GM18951 (cell line): ENCODE measurements around the gene CRAT.

Experiments
- POLR2A ChIP-seq: IDR thresholded peaks from 4 replicates; pipeline ENCODE4 v1.6.1; 2011; ENCODE audit warnings: mild to moderate bottlenecking; ENCODE audit not compliant: insufficient read length, insufficient read depth; ENCODE audit errors: extremely low read depth
- in situ Hi-C: fragments of 300-500 bp; cut with MboI; formaldehyde crosslinking; loops from one replicate; pipeline ENCODE4 v1.12.0; 2022; ENCODE audit warnings: low sequenced_read_pairs, mixed read lengths, inconsistent platforms; ENCODE audit not compliant: unreplicated experiment

CRAT gene

GRCh38 chr9:129084087-129084486 is 26.5 kb downstream of the CRAT start:
- in situ Hi-C loops, result no loop called here
- TF ChIP-seq POLR2A, result no peak

- in situ Hi-C loops, result no loop called here
- no peak for TF ChIP-seq POLR2A
These were observed 29.1 kb downstream of the CRAT start for GRCh38 chr9:129081388-129081904.

GRCh38 chr9:129080601-129081387 is 29.8 kb downstream of the CRAT start, which contains the start of gene DOLPP1:
Gene DOLPP1, plus strand, starts transcription at chr9:129081111. Its CDS starts 21 bp downstream, at chr9:129081132.
- in situ Hi-C loops, result no loop called here
- peak; percentile 87 for TF ChIP-seq POLR2A

GRCh38 chr9:129080298-129080600 is 30.3 kb downstream of the CRAT start:
- TF ChIP-seq POLR2A, result no peak
- in situ Hi-C loops, result no loop called here

GRCh38 chr9:129079829-129080228 is 30.8 kb downstream of the CRAT start:
- in situ Hi-C loops, result no loop called here
- no peak for TF ChIP-seq POLR2A

- TF ChIP-seq POLR2A, result no peak
- in situ Hi-C loops, result no loop called here
These were observed 31.7 kb downstream of the CRAT start for GRCh38 chr9:129078691-129079503.

GRCh38 chr9:129077236-129077635 is 33.4 kb downstream of the CRAT start:
- in situ Hi-C loops, result no loop called here
- no peak for TF ChIP-seq POLR2A

- TF ChIP-seq POLR2A, result no peak
- in situ Hi-C loops, result no loop called here
These were observed 34.0 kb downstream of the CRAT start for GRCh38 chr9:129076640-129077037.

- in situ Hi-C loops, result no loop called here
- no peak for TF ChIP-seq POLR2A
These were observed 34.5 kb downstream of the CRAT start for GRCh38 chr9:129075996-129076639.

GRCh38 chr9:129074106-129074505 is 36.5 kb downstream of the CRAT start:
- TF ChIP-seq POLR2A, result no peak
- in situ Hi-C loops, result no loop called here

- in situ Hi-C loops, result no loop called here
- TF ChIP-seq POLR2A, result no peak
These were observed 37.2 kb downstream of the CRAT start for GRCh38 chr9:129073404-129073803.

GRCh38 chr9:129072171-129072570 is 38.4 kb downstream of the CRAT start:
- no peak for TF ChIP-seq POLR2A
- in situ Hi-C loops, result no loop called here

- in situ Hi-C loops, result no loop called here
- TF ChIP-seq POLR2A, result no peak
These were observed 39.0 kb downstream of the CRAT start for GRCh38 chr9:129071526-129072126.
